ENCODE results near the gene SHOX.

DNA sequence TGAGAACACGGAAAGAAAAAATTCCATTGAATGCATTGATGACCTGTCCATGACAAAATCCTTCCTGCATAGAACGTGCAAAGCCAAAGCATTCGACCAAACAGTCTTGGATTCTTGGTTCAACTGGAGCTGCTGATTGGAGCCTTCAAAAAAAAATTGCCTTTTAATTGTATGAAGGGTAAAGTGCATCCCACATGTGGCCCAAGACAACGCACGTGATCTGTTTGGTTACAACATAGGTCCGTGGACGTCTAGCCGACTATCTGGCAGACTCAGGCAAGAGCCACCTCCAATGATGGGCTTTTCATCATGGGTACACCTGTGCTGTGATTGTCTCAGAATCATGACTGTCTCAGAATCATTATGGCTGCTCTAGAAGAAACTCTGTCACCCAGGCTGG is 52.3 kb downstream of the SHOX start:
- TF ChIP-seq, protein P1, sequence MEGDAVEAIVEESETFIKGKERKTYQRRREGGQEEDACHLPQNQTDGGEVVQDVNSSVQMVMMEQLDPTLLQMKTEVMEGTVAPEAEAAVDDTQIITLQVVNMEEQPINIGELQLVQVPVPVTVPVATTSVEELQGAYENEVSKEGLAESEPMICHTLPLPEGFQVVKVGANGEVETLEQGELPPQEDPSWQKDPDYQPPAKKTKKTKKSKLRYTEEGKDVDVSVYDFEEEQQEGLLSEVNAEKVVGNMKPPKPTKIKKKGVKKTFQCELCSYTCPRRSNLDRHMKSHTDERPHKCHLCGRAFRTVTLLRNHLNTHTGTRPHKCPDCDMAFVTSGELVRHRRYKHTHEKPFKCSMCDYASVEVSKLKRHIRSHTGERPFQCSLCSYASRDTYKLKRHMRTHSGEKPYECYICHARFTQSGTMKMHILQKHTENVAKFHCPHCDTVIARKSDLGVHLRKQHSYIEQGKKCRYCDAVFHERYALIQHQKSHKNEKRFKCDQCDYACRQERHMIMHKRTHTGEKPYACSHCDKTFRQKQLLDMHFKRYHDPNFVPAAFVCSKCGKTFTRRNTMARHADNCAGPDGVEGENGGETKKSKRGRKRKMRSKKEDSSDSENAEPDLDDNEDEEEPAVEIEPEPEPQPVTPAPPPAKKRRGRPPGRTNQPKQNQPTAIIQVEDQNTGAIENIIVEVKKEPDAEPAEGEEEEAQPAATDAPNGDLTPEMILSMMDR (IDR thresholded peaks at IDR 0.05) = no peak
- TF ChIP-seq POLR2A (IDR thresholded peaks at IDR 0.05) = no peak
